ENCODE results near the gene STK32B.

- TF ChIP-seq CTCF (conservative IDR thresholded peaks at IDR 0.05) (no peak), ZFX (IDR thresholded peaks at IDR 0.05) (no peak)
Measured at GRCh38 chr4:5127556-5127955, 76.3 kb downstream of the STK32B start.

All from C4-2B (cell line).